NCI-H2196 treated with DMSO at 0.1 percent for 48 hours (cell line): ENCODE results near the gene PDE7B.

Experiments used
- DNase-seq: peaks from one replicate; lab custom pipeline; 2025; ENCODE audit not compliant: unreplicated experiment; lab: John Stamatoyannopoulos, UW

Gene PDE7B

DNA sequence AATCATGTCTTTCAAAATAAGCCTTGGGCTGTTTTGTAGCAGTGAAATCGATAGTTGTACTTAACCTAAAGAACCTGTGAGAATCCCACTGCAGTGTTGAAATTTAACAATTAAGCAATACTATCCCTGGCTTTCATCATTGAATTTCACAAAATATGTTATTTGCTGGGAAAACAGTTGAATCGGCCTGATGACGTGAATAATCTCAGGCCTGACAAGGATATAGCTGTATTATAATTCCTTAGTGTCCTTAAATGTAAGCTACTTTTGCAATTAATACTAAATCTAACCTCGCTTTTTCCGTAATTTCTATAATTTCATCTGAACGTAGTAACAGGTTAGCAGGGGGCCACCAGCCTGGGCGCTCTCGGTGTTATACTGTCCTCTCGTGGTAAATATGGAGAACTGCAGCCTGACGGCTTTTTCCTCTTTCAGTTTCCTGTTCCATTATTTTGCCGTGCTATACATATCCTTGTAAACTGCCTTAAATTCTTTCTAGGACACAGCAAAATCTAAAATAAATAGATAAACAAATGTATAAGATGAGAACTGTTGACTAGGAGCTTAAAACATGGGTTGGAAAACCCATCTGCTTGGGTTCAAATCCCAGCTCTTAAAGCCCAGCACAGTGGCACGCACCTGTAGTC is 374.6 kb downstream of the PDE7B start:
- DNase-seq, result peak; percentile 24

DNA sequence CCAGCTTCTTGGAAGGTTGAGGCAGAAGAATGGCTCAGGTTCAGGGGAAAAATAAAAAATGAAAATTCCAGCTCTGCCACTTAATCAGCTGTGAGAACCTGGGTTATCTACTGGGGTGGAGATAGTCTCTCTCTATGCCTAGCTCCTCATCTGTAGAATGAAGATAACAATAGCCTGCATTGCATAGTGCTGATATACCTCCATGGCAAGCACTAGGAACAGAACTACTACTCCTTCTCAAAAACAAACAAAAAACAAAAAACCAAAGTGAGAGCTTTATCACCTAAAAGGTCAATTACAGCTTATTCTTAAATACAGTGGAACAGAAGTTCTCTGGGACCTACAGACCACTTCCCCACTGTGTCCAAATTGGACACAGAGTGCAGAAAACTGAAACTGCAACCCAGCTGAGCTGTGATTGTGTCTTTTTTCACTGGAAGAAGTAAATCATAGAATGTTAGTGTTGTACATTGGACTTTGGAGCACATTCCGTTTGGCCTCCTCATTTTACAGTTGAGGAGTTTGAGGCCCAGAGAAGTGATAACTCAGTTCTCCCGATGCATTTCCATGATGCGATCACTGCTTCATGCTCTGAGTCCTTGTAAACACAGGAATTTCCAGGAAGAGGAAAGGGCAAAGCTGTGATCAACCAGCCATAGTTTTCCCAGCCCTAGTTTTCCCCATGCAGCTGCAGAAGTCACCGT is 375.3 kb downstream of the PDE7B start:
- no peak for DNase-seq

DNA sequence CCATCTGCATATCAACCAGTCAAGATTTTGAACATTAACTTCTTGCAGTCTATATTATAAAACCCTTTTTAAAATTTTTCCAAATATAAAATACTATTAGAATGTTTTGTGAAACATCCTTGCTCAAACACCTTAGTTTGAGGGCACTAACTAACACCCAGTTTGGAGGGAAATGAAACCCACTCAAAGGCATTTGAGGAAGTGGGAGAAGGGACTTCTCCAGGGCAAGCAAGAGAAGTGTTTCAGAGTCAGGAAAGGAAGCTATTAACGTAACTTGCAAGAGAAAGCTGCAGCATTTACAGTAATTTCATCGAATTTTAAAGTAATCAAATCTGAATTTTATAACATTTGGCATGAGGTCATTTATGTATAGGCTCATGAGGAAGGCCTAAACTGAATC is 377.3 kb downstream of the PDE7B start:
- DNase-seq, result no peak

DNA sequence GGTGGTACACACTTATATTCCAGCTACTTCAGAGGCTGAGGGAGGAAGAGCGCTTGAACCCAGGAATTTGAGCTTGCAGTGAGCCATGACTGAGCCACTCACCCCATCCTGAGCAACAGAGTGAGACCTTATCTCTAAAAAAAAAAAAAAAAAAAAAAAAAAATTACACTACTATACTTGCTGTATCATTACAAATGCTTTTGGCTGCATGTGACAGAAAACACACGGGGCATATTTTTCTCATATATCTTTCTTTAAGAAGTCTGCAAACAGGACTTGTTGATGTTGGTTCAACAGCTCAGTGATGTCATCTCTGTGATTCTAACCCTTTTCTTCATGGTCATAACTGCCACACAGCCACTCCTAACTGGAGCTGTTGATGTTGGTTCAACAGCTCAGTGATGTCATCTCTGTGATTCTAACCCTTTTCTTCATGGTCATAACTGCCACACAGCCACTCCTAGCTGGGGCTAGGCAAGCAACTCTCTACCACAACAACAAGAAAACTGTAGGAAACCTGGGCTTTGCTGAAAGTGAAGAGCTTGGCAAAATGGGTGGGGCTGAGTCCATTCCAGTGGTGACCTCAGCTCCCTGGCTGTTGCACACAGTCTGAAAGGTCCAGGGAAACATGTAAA is 378.8 kb downstream of the PDE7B start:
- no peak for DNase-seq

DNA sequence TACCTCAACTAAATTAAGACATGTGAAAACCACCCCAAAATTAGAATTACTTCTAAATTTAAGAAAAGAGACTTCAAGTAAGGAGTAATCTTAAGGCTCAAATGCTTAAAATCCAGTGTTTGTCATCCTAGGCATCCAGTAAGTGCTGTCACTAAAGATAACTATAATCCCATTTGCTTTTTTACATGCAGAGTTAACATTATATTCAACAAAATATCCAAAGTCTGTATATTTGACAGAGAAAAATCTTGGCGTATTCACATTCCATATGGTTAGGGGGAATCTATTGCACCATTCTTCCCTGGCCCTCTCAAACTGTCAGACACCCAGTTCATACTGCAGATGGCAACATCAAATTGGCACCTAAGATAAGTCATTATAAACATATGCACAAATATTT is 381.2 kb downstream of the PDE7B start:
- no peak for DNase-seq

DNA sequence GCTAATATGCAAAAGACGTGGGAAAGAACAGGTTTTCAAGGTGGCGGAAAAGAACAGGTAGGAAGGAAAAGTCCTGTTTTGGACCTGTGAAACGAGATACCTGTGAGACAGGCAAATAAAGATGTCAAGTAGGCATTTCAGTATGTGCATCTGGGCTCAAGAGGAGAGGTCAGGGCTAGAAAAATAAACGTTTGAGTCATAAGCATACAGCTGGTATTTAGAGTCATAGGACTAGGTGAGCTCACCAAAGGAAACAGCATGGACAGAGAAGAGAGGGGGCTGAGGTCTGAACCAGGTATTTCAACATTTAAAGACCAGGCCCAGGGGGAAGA is 383.7 kb downstream of the PDE7B start:
- DNase-seq, result peak; percentile 50

DNA sequence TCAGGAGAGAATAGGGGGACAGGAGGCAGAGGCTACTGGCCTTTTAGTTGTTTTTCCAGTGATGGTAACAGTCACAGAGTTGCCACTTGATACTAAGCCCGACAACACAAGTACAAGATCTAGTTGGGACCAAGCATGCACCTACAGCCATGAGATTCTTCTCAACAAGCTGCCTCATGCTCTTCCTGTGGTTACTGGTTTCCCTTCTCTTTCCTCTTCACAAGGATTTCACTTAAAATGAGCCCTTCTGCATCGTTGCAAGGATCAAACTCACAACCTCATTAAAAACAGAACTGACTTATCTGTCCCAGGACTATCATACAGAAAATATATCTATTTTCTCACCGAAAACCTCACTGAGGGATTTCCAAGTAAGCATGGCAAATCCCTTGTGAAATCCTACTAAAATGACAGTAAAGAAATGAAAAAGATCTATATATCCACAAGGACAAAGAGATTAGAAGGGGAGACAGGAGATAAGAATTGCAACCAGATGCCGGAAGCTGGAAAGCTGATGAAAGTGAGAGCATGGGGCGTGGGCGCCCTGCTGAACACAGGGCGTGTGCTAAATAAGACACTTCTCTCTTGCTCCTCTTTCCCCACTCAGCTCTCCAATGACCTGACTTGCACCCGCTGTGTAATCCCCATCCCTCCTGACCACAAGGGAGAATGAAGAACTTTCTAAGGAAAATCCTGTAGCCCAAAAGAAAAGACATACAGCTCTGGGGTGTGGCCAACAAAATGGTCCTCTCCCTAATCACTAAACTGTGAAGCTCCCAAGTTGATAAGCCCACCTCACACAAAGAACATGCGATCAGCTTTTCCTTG is 385.2 kb downstream of the PDE7B start:
- DNase-seq, result no peak

DNA sequence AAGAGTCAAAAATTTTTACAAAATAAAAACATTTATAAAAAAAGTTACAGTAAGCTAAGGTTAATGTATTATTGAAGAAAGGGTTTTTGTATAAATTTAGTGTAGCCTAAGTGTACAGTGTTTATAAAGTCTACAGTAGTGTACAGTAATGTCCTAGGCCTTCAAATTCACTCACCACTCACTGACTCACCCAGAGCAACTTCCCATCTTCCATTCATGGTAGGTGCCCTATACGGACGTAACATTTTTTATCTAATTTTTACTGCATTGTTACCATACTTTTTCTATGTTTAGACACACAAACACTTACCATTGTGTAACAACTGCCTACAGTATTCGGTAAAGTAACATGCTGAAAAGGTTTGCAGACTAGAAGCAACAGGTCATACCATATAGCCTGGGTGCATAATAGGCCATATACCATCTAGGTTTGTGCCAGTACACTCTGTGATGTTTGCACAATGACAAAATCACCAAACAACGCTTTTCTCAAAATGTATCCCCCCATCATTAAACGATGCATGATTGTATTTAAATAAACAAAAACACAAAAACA is 392.6 kb downstream of the PDE7B start:
- no peak for DNase-seq
